BE2C (cell line): Measurements from ENCODE around the gene DHX40.

Experiments
- DNase-seq: peaks from one replicate; pipeline ENCODE4 v3.0.0-alpha.2; 2020
- H3K27me3 ChIP-seq: fragments of 250-450 bp; sonication (Bioruptor Pico); 2 replicates; pipeline ENCODE4 v1.5.1; 2020; ENCODE audit warnings: mild to moderate bottlenecking
- H3K36me3 ChIP-seq: fragments of 250-450 bp; sonication (Bioruptor Pico); 2 replicates; pipeline ENCODE4 v1.5.1; 2020; ENCODE audit warnings: mild to moderate bottlenecking
- H3K4me1 ChIP-seq: fragments of 250-450 bp; sonication (Bioruptor Pico); 2 replicates; pipeline ENCODE4 v1.5.1; 2020
- H3K4me3 ChIP-seq: 2 replicates; pipeline ENCODE4 v1.5.1; 2011; ENCODE audit warnings: low read depth, low read length
- H3K9me3 ChIP-seq: fragments of 250-450 bp; sonication (Bioruptor Pico); 2 replicates; pipeline ENCODE4 v1.5.1; 2020
- TF ChIP-seq, protein P1 (sequence below): IDR thresholded peaks from 2 replicates; pipeline ENCODE4 v1.5.1; 2012; ENCODE audit warnings: mild to moderate bottlenecking, low read depth, low read length

The DHX40 gene

DNA sequence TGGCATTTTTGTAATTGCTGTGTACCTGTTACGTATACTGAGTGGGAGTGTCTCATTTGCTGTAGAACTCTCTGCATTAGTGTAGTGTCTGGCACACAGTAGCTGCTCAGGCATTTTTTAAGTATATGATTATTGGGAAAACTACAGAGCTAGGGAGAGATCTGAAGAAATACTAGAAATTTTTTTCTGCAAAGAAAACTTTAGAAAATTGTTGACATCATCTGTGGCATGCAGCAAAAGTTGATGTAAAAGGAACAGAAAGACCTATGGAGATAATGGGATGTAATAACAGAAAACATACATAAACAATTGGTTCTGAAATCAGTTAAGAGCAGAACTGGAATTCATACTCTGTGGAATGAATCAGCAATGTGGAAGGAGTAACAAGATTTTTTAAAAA is 65.9 kb downstream of the DHX40 start:
- peaks cover 15% of the 10 kb centered on the region for H3K36me3 ChIP-seq
- H3K4me1 ChIP-seq, result peaks cover 3% of the 10 kb centered on the region; the same call in 1 of the 2 replicates
- H3K9me3 ChIP-seq, result no peaks in the 10 kb centered on the region
- H3K4me3 ChIP-seq, result no peak overlapping the region
- H3K27me3 ChIP-seq, result no peaks in the 10 kb centered on the region
- DNase-seq, result no peak
- TF ChIP-seq, protein P1, sequence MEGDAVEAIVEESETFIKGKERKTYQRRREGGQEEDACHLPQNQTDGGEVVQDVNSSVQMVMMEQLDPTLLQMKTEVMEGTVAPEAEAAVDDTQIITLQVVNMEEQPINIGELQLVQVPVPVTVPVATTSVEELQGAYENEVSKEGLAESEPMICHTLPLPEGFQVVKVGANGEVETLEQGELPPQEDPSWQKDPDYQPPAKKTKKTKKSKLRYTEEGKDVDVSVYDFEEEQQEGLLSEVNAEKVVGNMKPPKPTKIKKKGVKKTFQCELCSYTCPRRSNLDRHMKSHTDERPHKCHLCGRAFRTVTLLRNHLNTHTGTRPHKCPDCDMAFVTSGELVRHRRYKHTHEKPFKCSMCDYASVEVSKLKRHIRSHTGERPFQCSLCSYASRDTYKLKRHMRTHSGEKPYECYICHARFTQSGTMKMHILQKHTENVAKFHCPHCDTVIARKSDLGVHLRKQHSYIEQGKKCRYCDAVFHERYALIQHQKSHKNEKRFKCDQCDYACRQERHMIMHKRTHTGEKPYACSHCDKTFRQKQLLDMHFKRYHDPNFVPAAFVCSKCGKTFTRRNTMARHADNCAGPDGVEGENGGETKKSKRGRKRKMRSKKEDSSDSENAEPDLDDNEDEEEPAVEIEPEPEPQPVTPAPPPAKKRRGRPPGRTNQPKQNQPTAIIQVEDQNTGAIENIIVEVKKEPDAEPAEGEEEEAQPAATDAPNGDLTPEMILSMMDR, result no peak

DNA sequence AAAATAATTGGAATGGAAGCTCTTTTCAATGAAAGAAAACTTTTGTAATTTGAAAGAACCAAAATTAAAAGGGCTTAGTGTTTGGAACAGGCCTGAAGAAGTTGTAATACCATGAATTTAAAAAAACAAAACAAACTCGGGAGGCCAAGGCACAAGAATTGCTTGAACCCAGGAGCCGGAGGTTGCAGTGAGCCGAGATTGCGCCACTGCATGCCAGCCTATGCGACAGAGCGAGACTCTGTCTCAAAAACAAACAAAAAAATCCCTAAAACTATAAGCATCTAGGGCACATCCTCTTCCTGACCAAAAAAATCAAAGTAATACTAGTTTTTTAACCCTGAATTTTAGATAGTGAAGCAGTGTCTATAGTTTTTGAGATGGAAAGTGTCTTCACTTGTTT is 67.0 kb downstream of the DHX40 start:
- DNase-seq, result no peak
- Histone ChIP-seq H3K4me1 (peaks cover 3% of the 10 kb centered on the region; the same call in 1 of the 2 replicates), H3K36me3 (peaks cover 15% of the 10 kb centered on the region), H3K4me3 (no peak overlapping the region), H3K9me3 (no peaks in the 10 kb centered on the region), H3K27me3 (no peaks in the 10 kb centered on the region)
- TF ChIP-seq, protein P1, result no peak

DNA sequence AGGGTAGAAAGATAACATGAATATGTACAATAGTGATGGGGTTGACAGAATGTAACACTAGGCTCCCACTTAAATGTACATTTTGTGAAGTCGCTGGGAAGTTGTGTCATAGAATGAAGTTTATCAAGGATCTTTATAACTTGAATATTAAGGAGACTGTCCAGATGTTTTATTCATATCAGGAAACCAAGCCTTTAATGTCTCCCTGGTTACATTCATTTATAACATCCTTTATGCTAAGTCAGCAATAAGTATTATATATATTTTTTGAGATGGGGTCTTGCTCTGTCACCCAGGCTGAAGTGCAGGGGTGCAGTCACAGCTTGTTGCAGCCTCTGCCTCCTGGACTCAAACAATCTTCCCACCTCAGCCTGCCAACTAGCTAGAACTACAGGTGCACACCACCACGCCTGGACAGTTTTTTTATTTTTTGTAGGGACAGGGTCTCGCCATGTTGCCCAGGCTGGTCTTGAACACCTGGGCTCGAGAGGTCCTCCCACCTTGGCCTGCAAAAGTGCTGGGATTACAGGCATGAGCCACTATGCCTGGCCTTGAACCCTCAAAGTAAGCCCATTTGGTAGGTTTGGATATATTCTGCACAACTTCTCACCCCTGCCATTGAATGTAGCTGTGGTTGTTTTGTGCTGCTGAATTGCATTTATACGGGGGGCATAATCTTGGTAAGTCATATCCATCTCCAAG is 68.4 kb downstream of the DHX40 start:
- H3K27me3 ChIP-seq, result no peaks in the 10 kb centered on the region
- no peak overlapping the region for H3K4me3 ChIP-seq
- H3K4me1 ChIP-seq, result peaks cover 3% of the 10 kb centered on the region; the same call in 1 of the 2 replicates
- H3K9me3 ChIP-seq, result no peaks in the 10 kb centered on the region
- DNase-seq, result no peak
- peaks cover 9% of the 10 kb centered on the region for H3K36me3 ChIP-seq
- TF ChIP-seq, protein P1, result no peak

DNA sequence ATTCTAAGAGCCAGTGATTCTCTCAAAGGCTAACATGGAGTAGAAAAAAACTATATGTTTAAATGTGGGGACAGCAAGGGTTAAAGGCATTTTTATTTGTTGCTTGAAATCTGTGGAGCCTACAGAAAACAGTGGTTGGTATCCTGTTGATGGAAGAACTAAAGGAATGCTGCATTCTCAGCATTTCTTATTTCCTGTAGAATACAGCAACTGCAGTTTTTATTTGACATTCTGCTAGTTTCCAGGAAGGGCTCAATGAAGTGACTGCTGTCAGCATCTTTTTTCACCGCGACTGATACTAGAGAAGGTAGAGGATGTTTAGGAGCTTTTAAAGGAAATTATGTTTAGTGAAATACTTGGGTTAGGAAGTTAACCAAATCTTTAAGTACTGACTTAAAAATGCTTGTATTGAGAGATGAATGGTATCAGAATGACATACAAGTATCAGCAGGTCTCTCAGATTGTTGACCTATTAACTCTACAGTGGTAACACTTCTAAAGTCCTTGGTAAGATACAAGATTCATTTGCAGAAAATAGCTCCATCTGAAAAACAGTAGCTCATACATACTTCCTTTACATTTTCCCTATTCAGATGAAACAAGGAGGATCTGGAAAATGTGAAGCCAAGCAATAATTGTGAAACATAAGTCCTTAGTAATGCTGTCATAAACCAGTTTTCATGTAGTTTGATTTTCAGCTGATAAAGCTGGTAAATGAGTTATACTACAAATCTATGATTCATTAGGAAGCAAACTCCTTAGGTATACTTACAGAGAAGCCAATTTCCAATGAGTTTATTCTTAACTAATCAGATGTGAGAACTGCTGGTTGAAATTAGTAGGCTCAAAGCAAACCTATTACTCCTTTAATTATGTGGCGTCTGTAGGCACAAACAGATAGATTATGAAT is 69.5 kb downstream of the DHX40 start:
- no peak for DNase-seq
- no peaks in the 10 kb centered on the region for H3K27me3 ChIP-seq
- H3K9me3 ChIP-seq, result no peaks in the 10 kb centered on the region
- TF ChIP-seq, protein P1, result no peak
- H3K4me3 ChIP-seq, result no peak overlapping the region
- H3K4me1 ChIP-seq, result peaks cover 3% of the 10 kb centered on the region; the same call in 1 of the 2 replicates
- H3K36me3 ChIP-seq, result peaks cover 9% of the 10 kb centered on the region

DNA sequence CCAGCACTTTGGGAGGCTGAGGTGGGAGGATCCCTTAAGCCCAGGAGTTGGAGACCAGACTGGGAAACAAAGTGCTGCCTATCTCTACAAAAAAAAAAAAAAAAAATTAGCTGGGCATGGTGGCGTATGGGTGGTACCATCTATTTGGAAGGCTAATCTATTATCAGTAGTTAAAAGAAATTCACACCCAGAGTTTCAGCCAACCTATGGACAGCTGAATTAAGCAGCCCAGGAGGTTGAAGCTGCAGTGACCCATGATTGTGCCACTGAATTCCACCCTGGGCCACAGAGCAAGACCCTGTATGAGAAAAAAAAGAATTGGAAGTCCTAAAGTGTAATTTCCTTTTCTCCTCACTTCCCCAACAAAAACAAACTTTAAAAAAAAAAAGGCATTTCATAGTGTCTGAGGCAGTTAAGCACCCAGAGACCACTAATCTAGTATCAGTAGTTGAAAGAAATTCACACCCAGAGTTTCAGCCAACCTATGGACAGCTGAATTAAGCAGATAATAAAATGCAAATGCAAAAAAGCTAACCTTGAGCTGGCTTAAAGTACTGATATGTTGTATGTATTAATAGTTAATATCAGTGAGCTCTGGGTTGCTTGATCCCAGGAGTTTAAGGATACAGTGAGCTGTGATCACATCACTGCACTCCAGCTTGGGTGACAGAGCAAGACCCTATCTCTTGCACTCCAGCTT is 72.4 kb downstream of the DHX40 start:
- no peaks in the 10 kb centered on the region for H3K9me3 ChIP-seq
- TF ChIP-seq, protein P1, result no peak
- peaks cover 3% of the 10 kb centered on the region; the same call in 1 of the 2 replicates for H3K4me1 ChIP-seq
- peaks cover 9% of the 10 kb centered on the region for H3K36me3 ChIP-seq
- no peaks in the 10 kb centered on the region for H3K27me3 ChIP-seq
- H3K4me3 ChIP-seq, result no peak overlapping the region
- no peak for DNase-seq
